Measurements from ENCODE around the gene SCUBE1.

The SCUBE1 gene

GRCh38 chr22:43213962-43214361 lies 129.2 kb downstream of the SCUBE1 start:
- CTCF ChIA-PET = no interaction called here
- TF ChIP-seq CTCF (conservative IDR thresholded peaks at IDR 0.05; ENCODE audit: low read depth) = no peak
- no peak overlapping the region for H3K27ac ChIP-seq
- no peak for DNase-seq (ENCODE audit: low spot score)
- POLR2A ChIA-PET (ENCODE audit: low non-redundant PET) = no interaction called here

- H3K27ac ChIP-seq = no peak overlapping the region
- no peak for TF ChIP-seq CTCF (conservative IDR thresholded peaks at IDR 0.05; ENCODE audit: low read depth)
- DNase-seq (ENCODE audit: low spot score) = no peak
- CTCF ChIA-PET = no interaction called here
- POLR2A ChIA-PET (ENCODE audit: low non-redundant PET) = no interaction called here
Observed at GRCh38 chr22:43213051-43213450, 130.1 kb downstream of the SCUBE1 start.

- ChIA-PET CTCF (no interaction called here), POLR2A (ENCODE audit: low non-redundant PET) (no interaction called here)
- no peak for TF ChIP-seq CTCF (conservative IDR thresholded peaks at IDR 0.05; ENCODE audit: low read depth)
- DNase-seq (ENCODE audit: low spot score) = no peak
- no peak overlapping the region for H3K27ac ChIP-seq
Observed at GRCh38 chr22:43212434-43212952, 130.7 kb downstream of the SCUBE1 start.

- H3K27ac ChIP-seq = no peak overlapping the region
- no peak for TF ChIP-seq CTCF (conservative IDR thresholded peaks at IDR 0.05; ENCODE audit: low read depth)
- CTCF ChIA-PET = no interaction called here
- POLR2A ChIA-PET (ENCODE audit: low non-redundant PET) = no interaction called here
- no peak for DNase-seq (ENCODE audit: low spot score)
Observed at GRCh38 chr22:43211941-43212433, 131.2 kb downstream of the SCUBE1 start.

- POLR2A ChIA-PET (ENCODE audit: low non-redundant PET) = no interaction called here
- no peak overlapping the region for H3K27ac ChIP-seq
- no peak for DNase-seq (ENCODE audit: low spot score)
- CTCF ChIA-PET = no interaction called here
- TF ChIP-seq CTCF (conservative IDR thresholded peaks at IDR 0.05; ENCODE audit: low read depth) = no peak
Observed at GRCh38 chr22:43210631-43211515, 132.3 kb downstream of the SCUBE1 start.

- CTCF ChIA-PET = no interaction called here
- no peak for TF ChIP-seq CTCF (conservative IDR thresholded peaks at IDR 0.05; ENCODE audit: low read depth)
- H3K27ac ChIP-seq = no peak overlapping the region
- POLR2A ChIA-PET (ENCODE audit: low non-redundant PET) = no interaction called here
- DNase-seq (ENCODE audit: low spot score) = no peak
Observed at GRCh38 chr22:43209971-43210370, 133.2 kb downstream of the SCUBE1 start.
